Kidney (tissue), 14 donors: ENCODE data around the gene FSTL1. TPM values are rescaled to one million over a fixed set of nuclear protein-coding genes. Genes with fewer than 3 reads are reported as not detected.

Source experiments
- DNase-seq, 5 donors: peaks; one replicate each; pipeline ENCODE4 v3.0.0-alpha.2; 2013 to 2020
- FAIRE-seq: peaks from 2 replicates; lab custom pipeline; 2012; peaks lifted over from hg19 to GRCh38; lab: Jason Lieb, UNC
- H3K27ac ChIP-seq, 2 donors: one replicate each; pipeline ENCODE4 v1.7.0; 2013; ENCODE audit warnings: low read depth in 2 of 2, low read length in 2 of 2, inconsistent platforms in 1 of 2
- H3K27me3 ChIP-seq: one replicate; pipeline ENCODE4 v1.7.1; 2013; ENCODE audit warnings: low read length, inconsistent platforms; ENCODE audit not compliant: control insufficient read depth, insufficient read depth
- H3K36me3 ChIP-seq, 3 donors: one replicate each; pipeline versions ENCODE4 v1.7.0 to v1.7.1; 2013; ENCODE audit warnings: low read length in 3 of 3, control low read depth in 1 of 3, inconsistent platforms in 1 of 3; ENCODE audit not compliant: insufficient read depth in 3 of 3, control insufficient read depth in 2 of 3
- H3K4me1 ChIP-seq, 3 donors: one replicate each; pipeline versions ENCODE4 v1.7.0 to v1.7.1; 2013; ENCODE audit warnings: low read length in 3 of 3, inconsistent platforms in 1 of 3, low read depth in 1 of 3; ENCODE audit not compliant: control insufficient read depth in 2 of 3, insufficient read depth in 2 of 3
- H3K4me3 ChIP-seq, 3 donors: one replicate each; pipeline versions ENCODE4 v1.7.0 to v1.8.1; 2013; ENCODE audit warnings: low read length in 3 of 3, control low read depth in 1 of 3, inconsistent platforms in 1 of 3
- H3K9ac ChIP-seq, 3 donors: one replicate each; pipeline versions ENCODE4 v1.7.0 to v1.7.1; 2013; ENCODE audit warnings: low read length in 3 of 3, control low read depth in 1 of 3, inconsistent platforms in 1 of 3
- H3K9me3 ChIP-seq, 3 donors: one replicate each; pipeline versions ENCODE4 v1.7.0 to v1.7.1; 2013; ENCODE audit warnings: low read length in 3 of 3, control low read depth in 1 of 3, inconsistent platforms in 1 of 3; ENCODE audit not compliant: control insufficient read depth in 2 of 3, insufficient read depth in 1 of 3
- CTCF ChIP-seq: IDR thresholded peaks from 3 replicates; pipeline ENCODE4 v1.5.1; 2012; ENCODE audit warnings: mild to moderate bottlenecking, moderate library complexity, borderline replicate concordance; ENCODE audit not compliant: insufficient read depth; ENCODE audit errors: extremely low read depth
- intact Hi-C: fragments of 100-400 bp; cut with DNase I; formaldehyde crosslinking; loops from one replicate; pipeline ENCODE4 v1.11.1; 2022
- polyA plus RNA-seq: library from polyadenylated mRNA; stranded (reverse); fragments of 350-450 nt; fragmentation: Illumina TruSeq; extraction: RNeasy Lipid Tissue Mini Kit (QIAGEN cat#74804); gene quantifications from one replicate; pipeline ENCODE4 v1.2.3, GENCODE V29; 2014; ENCODE audit warnings: low read depth, low replicate concordance; ENCODE audit not compliant: insufficient read depth
- total RNA-seq: library from RNA; stranded (reverse); fragmentation: NEBNext Ultra II Directional; extraction: Animal tissue kit (Norgen Biotek cat#: 25700); gene quantifications from one replicate; pipeline ENCODE4 v1.2.1, GENCODE V29; 2021
- donor health status: control.
- donor health status: control.
- donor health status: control.
- donor health status: control.
- donor health status: control.
- donor health status: DM: yes; HTN: yes; CAD: no.
- donor health status: Normal renal cell carcinoma (clear cell type).

Gene FSTL1
- total and polyA plus RNA-seq, 2 donors from 2014 or later = 31.1 to 193 TPM

DNA sequence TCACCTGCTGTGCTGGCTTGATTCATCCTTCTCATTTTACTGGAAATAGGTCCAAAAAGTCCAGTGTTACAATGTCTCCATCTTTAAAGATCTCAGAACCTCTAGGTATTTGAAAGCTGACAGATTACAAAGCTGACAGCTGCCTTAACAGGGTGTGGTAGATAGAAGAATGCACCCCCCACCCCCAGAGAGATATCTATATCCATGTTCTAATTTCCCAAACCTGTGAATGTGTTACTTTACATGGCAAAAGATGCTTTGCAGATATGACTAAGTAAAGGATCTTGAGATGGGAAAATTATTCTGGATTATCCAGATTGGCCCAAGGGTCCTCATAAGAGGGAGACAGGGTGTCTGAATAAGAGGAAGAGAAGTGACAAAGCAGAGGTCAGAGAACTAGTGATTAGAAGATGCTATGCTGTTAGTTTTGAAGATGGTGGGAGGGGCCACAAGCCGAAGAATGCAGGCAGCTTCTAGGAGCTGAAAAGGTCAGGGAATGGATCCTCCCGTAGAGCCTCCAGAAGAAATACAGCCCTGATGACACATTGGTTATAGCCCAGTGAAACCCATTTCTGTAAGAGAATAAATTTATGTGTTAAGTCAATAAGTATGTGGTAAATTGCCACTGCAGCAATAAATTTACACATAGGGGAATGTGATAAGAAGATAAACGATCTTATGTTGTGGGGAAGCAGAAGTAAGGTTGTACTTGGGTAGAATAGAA lies 21.5 kb upstream of the FSTL1 start:
- Histone ChIP-seq H3K36me3 (no peaks in the 10 kb centered on the region), H3K27me3 (no peaks in the 10 kb centered on the region), H3K9ac (no peak overlapping the region), H3K9me3 (no peaks in the 10 kb centered on the region), H3K4me1 (no peaks in the 10 kb centered on the region), H3K4me3 (no peak overlapping the region), H3K27ac (no peak overlapping the region)
- DNase-seq (no peak), FAIRE-seq (no peak)
- intact Hi-C loops = no loop called here
- TF ChIP-seq CTCF = no peak

- Histone ChIP-seq H3K4me3 (no peak overlapping the region), H3K27me3 (no peaks in the 10 kb centered on the region), H3K4me1 (no peaks in the 10 kb centered on the region), H3K36me3 (no peaks in the 10 kb centered on the region), H3K9ac (no peak overlapping the region), H3K27ac (no peak overlapping the region), H3K9me3 (no peaks in the 10 kb centered on the region)
- TF ChIP-seq CTCF = no peak
- FAIRE-seq = no peak
- DNase-seq = no peak
- intact Hi-C loops = no loop called here
Measured at GRCh38 chr3:120471643-120472042, 20.9 kb upstream of the FSTL1 start.

DNA sequence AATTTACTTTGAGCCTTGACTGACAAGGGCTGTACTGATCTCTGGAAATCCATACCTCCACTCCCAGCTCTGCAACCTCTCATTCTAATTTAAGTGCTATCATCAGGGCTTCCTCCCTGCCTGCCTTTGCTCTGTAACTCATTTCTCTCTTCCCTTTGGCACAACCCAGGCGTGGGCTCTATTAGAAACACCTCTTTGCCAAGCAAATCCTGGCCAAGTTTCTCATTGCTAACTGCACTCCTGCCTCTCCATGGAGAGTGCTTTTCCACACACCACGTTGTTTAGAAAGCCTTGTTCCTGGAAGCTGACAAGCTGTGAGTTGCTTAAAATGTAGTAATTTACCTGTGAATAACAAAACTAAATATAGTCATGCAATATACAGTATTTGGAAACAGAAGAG lies 20.1 kb upstream of the FSTL1 start:
- no peak overlapping the region for H3K27ac ChIP-seq
- no peak for FAIRE-seq

More for the DNA sequence above, 20.1 kb upstream of the FSTL1 start:
- no peak for TF ChIP-seq CTCF
- no peak overlapping the region for H3K4me3 ChIP-seq
- H3K36me3 ChIP-seq = no peaks in the 10 kb centered on the region
- no peak overlapping the region for H3K9ac ChIP-seq
- no peak for DNase-seq
- H3K27me3 ChIP-seq = no peaks in the 10 kb centered on the region
- no peaks in the 10 kb centered on the region for H3K9me3 ChIP-seq
- H3K4me1 ChIP-seq = no peaks in the 10 kb centered on the region
- intact Hi-C loops = no loop called here
